IMR-90 (cell line): ENCODE data around the gene CYTH1. TPM values are rescaled to one million over a fixed set of nuclear protein-coding genes. Genes with fewer than 3 reads are reported as not detected.

Experiments
- ATAC-seq: fragments of 200-7000 bp; cut with Tn5 transposase; 2 replicates; pipeline ENCODE4 v1.9.1; 2020; ENCODE audit warnings: low read depth, mild to moderate bottlenecking, moderate library complexity
- BruUV-seq: library from RNA; stranded (reverse); fragments of 400-500 nt; replicated peaks from 2 replicates; lab custom pipeline; 2021; lab: Mats Ljungman, UMichigan
- CTCF ChIA-PET: fragments of 300-600 bp; formaldehyde crosslinking; extraction: SDS; loops from one replicate; lab custom pipeline; 2021; ENCODE audit warnings: antibody characterized with exemption; lab: Yijun Ruan, JAX
- POLR2A ChIA-PET: fragments of 300-600 bp; sonication (Branson Sonifier 250); formaldehyde crosslinking; loops from one replicate; lab custom pipeline; 2022; ENCODE audit warnings: antibody characterized with exemption; ENCODE audit not compliant: unreplicated experiment; lab: Charles Lee
- DNase-seq: peaks from one replicate; pipeline ENCODE4 v3.0.0; 2013
- H2AFZ ChIP-seq: replicated peaks from 2 replicates; pipeline ENCODE3; 2013; ENCODE audit warnings: low read length, mild to moderate bottlenecking; ENCODE audit not compliant: poor library complexity
- H2AK5ac ChIP-seq: 2 replicates; pipeline ENCODE4 v1.6.1; 2013; ENCODE audit warnings: low read depth, low read length, inconsistent platforms
- H2AK9ac ChIP-seq: replicated peaks from 2 replicates; pipeline ENCODE3; 2013; ENCODE audit warnings: mild to moderate bottlenecking, low read depth, low read length, moderate library complexity; ENCODE audit not compliant: poor library complexity
- H2BK120ac ChIP-seq: 2 replicates; pipeline ENCODE4 v1.6.1; 2013; ENCODE audit warnings: low read depth, low read length, inconsistent platforms
- H2BK15ac ChIP-seq: 3 replicates; pipeline ENCODE4 v1.6.1; 2013; ENCODE audit warnings: low read depth, low read length, inconsistent platforms
- H2BK20ac ChIP-seq: 2 replicates; pipeline ENCODE4 v1.6.1; 2013; ENCODE audit warnings: low read depth, mild to moderate bottlenecking, inconsistent platforms, low read length, moderate library complexity
- H2BK5ac ChIP-seq: 2 replicates; pipeline ENCODE4 v1.6.1; 2013; ENCODE audit warnings: mild to moderate bottlenecking, low read depth, low read length, inconsistent platforms; ENCODE audit not compliant: poor library complexity, severe bottlenecking
- H3K14ac ChIP-seq: replicated peaks from 2 replicates; pipeline ENCODE4 v1.6.1; 2013; ENCODE audit warnings: low read depth, low read length, inconsistent platforms
- H3K18ac ChIP-seq: 2 replicates; pipeline ENCODE4 v1.6.1; 2013; ENCODE audit warnings: low read depth, low read length, control low read depth
- H3K23ac ChIP-seq: 2 replicates; pipeline ENCODE4 v1.6.1; 2013; ENCODE audit warnings: low read depth, low read length, inconsistent platforms
- H3K27ac ChIP-seq: 2 replicates; pipeline ENCODE4 v1.5.1; 2013; ENCODE audit warnings: mild to moderate bottlenecking, control low read depth, low read length; ENCODE audit not compliant: insufficient read depth
- H3K27me3 ChIP-seq: 2 replicates; pipeline ENCODE4 v1.6.1; 2013; ENCODE audit warnings: low read length; ENCODE audit not compliant: control insufficient read depth, insufficient read depth
- H3K36me3 ChIP-seq: 2 replicates; pipeline ENCODE4 v1.6.1; 2013; ENCODE audit warnings: low read length, mixed read lengths; ENCODE audit not compliant: control insufficient read depth, insufficient read depth
- H3K4ac ChIP-seq: 2 replicates; pipeline ENCODE4 v1.6.1; 2013; ENCODE audit warnings: low read depth, low read length, inconsistent platforms
- H3K4me1 ChIP-seq: 2 replicates; pipeline ENCODE4 v1.6.1; 2013; ENCODE audit warnings: low read length, mixed read lengths; ENCODE audit not compliant: control insufficient read depth, insufficient read depth
- H3K4me2 ChIP-seq: 2 replicates; pipeline ENCODE4 v1.6.1; 2013; ENCODE audit warnings: low read depth, mild to moderate bottlenecking, control low read depth, low read length, moderate library complexity
- H3K4me3 ChIP-seq: 2 replicates; pipeline ENCODE4 v1.5.1; 2013; ENCODE audit warnings: low read depth, mild to moderate bottlenecking, control low read depth, low read length, moderate library complexity; ENCODE audit not compliant: insufficient read depth
- H3K56ac ChIP-seq: 2 replicates; pipeline ENCODE4 v1.6.1; 2013; ENCODE audit warnings: low read length, inconsistent platforms; ENCODE audit not compliant: insufficient read depth; ENCODE audit errors: extremely low read depth
- H3K79me1 ChIP-seq, 2 experiments: 2 replicates each; pipeline ENCODE4 v1.6.1; 2013; ENCODE audit warnings: low read length in 2 of 2, inconsistent platforms in 1 of 2, low read depth in 1 of 2
- H3K9ac ChIP-seq: 2 replicates; pipeline ENCODE4 v1.6.1; 2013; ENCODE audit warnings: low read depth, low read length, control low read depth
- H3K9me1 ChIP-seq: 2 replicates; pipeline ENCODE4 v1.6.1; 2013; ENCODE audit warnings: low read length, inconsistent platforms; ENCODE audit not compliant: insufficient read depth
- H3K9me3 ChIP-seq: 2 replicates; pipeline ENCODE4 v1.6.1; 2013; ENCODE audit warnings: low read length; ENCODE audit not compliant: control insufficient read depth, insufficient read depth
- H4K20me1 ChIP-seq: 2 replicates; pipeline ENCODE4 v1.6.1; 2013; ENCODE audit warnings: low read length, inconsistent platforms; ENCODE audit not compliant: insufficient read depth
- H4K5ac ChIP-seq: 2 replicates; pipeline ENCODE4 v1.6.1; 2013; ENCODE audit warnings: mild to moderate bottlenecking, low read depth, low read length, control low read depth
- H4K8ac ChIP-seq, 2 experiments: 2 replicates each; pipeline ENCODE4 v1.6.1; 2013; ENCODE audit warnings: low read depth in 2 of 2, low read length in 2 of 2, control low read depth in 1 of 2, inconsistent platforms in 1 of 2
- H4K91ac ChIP-seq: 2 replicates; pipeline ENCODE4 v1.6.1; 2013; ENCODE audit warnings: low read depth, low read length, inconsistent platforms; ENCODE audit not compliant: insufficient read depth
- BHLHE40 ChIP-seq: fragments of 150-350 bp; IDR thresholded peaks from 2 replicates; pipeline ENCODE4 v1.6.1; 2016; ENCODE audit warnings: mild to moderate bottlenecking, low read depth, low read length
- CEBPB ChIP-seq: IDR thresholded peaks from 2 replicates; pipeline ENCODE4 v1.6.1; 2012; ENCODE audit warnings: low read depth, low read length, improper control_type of control experiment
- CTCF ChIP-seq: conservative IDR thresholded peaks from 2 replicates; pipeline ENCODE4 v1.5.1; 2012; ENCODE audit warnings: mild to moderate bottlenecking, low read depth, low read length, improper control_type of control experiment
- MAFK ChIP-seq: IDR thresholded peaks from 2 replicates; pipeline ENCODE4 v1.6.1; 2012; ENCODE audit warnings: low read depth, low read length, improper control_type of control experiment
- MXI1 ChIP-seq: IDR thresholded peaks from 2 replicates; pipeline ENCODE4 v1.6.1; 2012; ENCODE audit warnings: low read depth, mild to moderate bottlenecking, low read length, moderate library complexity, borderline replicate concordance
- NFE2L2 ChIP-seq: fragments of 150-350 bp; IDR thresholded peaks from 2 replicates; pipeline ENCODE4 v1.6.1; 2016; ENCODE audit warnings: low read depth, mild to moderate bottlenecking, low read length
- POLR2A ChIP-seq: IDR thresholded peaks from 2 replicates; pipeline ENCODE4 v1.6.1; 2012; ENCODE audit warnings: mild to moderate bottlenecking, low read depth, low read length
- WGBS, 2 experiments: methylation state at CpG; one replicate each; pipeline versions ENCODE4 v1.1.5 to v1.1.7; 2013; ENCODE audit warnings: missing lambda C conversion rate in 2 of 2; ENCODE audit not compliant: insufficient read length in 1 of 2; ENCODE audit errors: extremely low coverage in 2 of 2; 5-methylcytosine and 5-hydroxymethylcytosine counted together
- dilution Hi-C: fragments of 300-500 bp; cut with HindIII; formaldehyde crosslinking; loops from one replicate; pipeline ENCODE4 v1.14.3; 2018; ENCODE audit warnings: low sequenced_read_pairs; ENCODE audit not compliant: unreplicated experiment
- in situ Hi-C: fragments of 300-500 bp; cut with MboI; formaldehyde crosslinking; loops from 3 replicates; pipeline ENCODE4 v1.14.3; 2019; ENCODE audit warnings: low sequenced_read_pairs, inconsistent platforms, mixed read lengths
- intact Hi-C: fragments of 100-400 bp; cut with micrococcal nuclease; formaldehyde crosslinking; loops from 2 replicates; pipeline ENCODE4 v1.10.0; 2022
- polyA plus RNA-seq, 3 experiments: library from polyadenylated mRNA; depleted of rRNA; stranded (reverse); fragments of >200 nt; gene quantifications; 2 replicates each; pipeline ENCODE4 v1.2.3, GENCODE V29; 2012; ENCODE audit warnings: low replicate concordance in 1 of 3
- total RNA-seq: library from RNA; depleted of rRNA; stranded (reverse); fragments of >200 nt; gene quantifications from 2 replicates; pipeline ENCODE4 v1.2.3, GENCODE V29; 2012

CYTH1 gene
- total and polyA plus RNA-seq, 2 of the 4 experiments (the other 2 are of a cell fraction) = 7.9 to 12.4 TPM

GRCh38 chr17:78746263-78746948, 35.7 kb downstream of the CYTH1 start:
- H2BK20ac ChIP-seq = no peak overlapping the region
- H3K56ac ChIP-seq = no peak overlapping the region
- no peaks in the 10 kb centered on the region for H3K36me3 ChIP-seq
- H4K8ac ChIP-seq = no peak overlapping the region
- H3K23ac ChIP-seq = no peak overlapping the region
- no peaks in the 10 kb centered on the region for H3K27me3 ChIP-seq
- no peak overlapping the region for H2BK120ac ChIP-seq
- peaks cover 27% of the 10 kb centered on the region for H4K20me1 ChIP-seq
- intact Hi-C loops = no loop called here
- TF ChIP-seq POLR2A (no peak), MXI1 (no peak), CTCF (no peak), CEBPB (peak; percentile 92), MAFK (no peak), BHLHE40 (no peak), NFE2L2 (no peak)
- no peak overlapping the region for H3K14ac ChIP-seq
- peaks cover 4% of the 10 kb centered on the region for H3K9me1 ChIP-seq
- H3K18ac ChIP-seq = no peak overlapping the region
- no peaks in the 10 kb centered on the region for H3K9me3 ChIP-seq
- BruUV-seq = no TSS peak
- peaks cover 9% of the 10 kb centered on the region for H3K4me1 ChIP-seq
- no peak overlapping the region for H2AFZ ChIP-seq
- POLR2A ChIA-PET = interaction anchor here (0.6 kb wide), 1 partner anchor 178 kb away, joined by 15 read pairs; no protein-coding TSS in a partner anchor
- in situ Hi-C loops = no loop called here
- H3K4ac ChIP-seq = no peak overlapping the region
- no peak overlapping the region for H2AK9ac ChIP-seq
- dilution Hi-C loops = no loop called here
- no peak overlapping the region for H3K4me2 ChIP-seq
- DNase-seq (no peak), ATAC-seq (no peak)
- H3K9ac ChIP-seq = no peak overlapping the region
- no peak overlapping the region for H4K91ac ChIP-seq
- no peak overlapping the region for H4K5ac ChIP-seq
- H3K27ac ChIP-seq = no peak overlapping the region
- no peak overlapping the region for H2BK15ac ChIP-seq
- H3K4me3 ChIP-seq = no peak overlapping the region
- H2AK5ac ChIP-seq = no peak overlapping the region
- CTCF ChIA-PET = interaction anchor here (1.3 kb wide), 1 partner anchor 227 kb away, joined by 3 read pairs; no protein-coding TSS in a partner anchor
- no peak overlapping the region for H2BK5ac ChIP-seq
- peaks cover 43 to 76% of the 10 kb centered on the region in 2 experiments for H3K79me1 ChIP-seq
- WGBS, 2 experiments = 40% methylated on average over 1 of the region's 12 CpGs; no CpG with 5 or more reads in 1 of the 2 experiments
